Measurements from ENCODE around the gene ZNF432.

ZNF432 gene

DNA sequence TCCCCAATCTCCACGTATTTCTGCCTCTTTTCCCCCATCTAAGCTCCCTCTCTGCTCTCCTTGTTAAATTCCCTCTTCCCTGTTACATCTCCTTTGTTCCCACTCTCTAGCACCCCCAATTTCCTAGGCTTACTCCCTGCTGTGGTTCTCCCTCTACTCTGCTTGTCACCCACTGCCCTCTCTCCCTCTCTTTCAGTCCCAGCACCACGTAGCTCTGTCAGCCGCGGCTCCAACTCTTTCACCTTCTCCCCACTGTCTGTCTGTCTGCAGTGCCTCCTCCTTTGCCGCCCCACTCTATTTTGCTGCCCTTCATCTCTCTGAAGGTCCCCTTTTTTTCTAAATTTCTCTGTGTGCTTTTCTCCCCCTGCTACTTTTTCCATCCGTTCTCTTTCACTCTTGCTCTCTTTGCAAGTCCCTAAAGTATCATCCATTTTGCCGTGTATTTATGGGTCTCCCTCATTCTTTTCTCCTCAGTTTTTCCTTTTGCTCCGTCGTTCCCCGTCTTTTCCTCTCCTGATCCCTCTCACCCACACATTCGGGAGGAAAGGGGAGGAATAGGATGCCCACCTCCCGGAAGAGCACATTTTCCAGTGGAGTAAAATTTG, 46.0 kb upstream of the ZNF432 start:
- peak overlapping the region; percentile 84 for H3K27ac ChIP-seq (ENCODE audit: low read length)
- ATAC-seq (ENCODE audit: insufficient read depth, low read depth) (peak; percentile 45; the same call in 2 of the 3 replicates), DNase-seq (peak; percentile 21)
- peaks cover 11% of the 10 kb centered on the region for H3K4me1 ChIP-seq (ENCODE audit: insufficient read depth, low read length)
- no peak for TF ChIP-seq EZH2 (IDR thresholded peaks at IDR 0.05; ENCODE audit: borderline replicate concordance, low read depth, low read length, severe bottlenecking)
- H2AFZ ChIP-seq (ENCODE audit: low read depth, low read length) = 0 out of 2 replicates have a peak overlapping the region, but pooled peaks have one; percentile 62
- H3K9me3 ChIP-seq (ENCODE audit: insufficient read depth, low read length, severe bottlenecking) = peaks cover 44% of the 10 kb centered on the region
- H3K27me3 ChIP-seq (ENCODE audit: insufficient read depth, low read length, poor library complexity) = no peaks in the 10 kb centered on the region
- peaks cover 33% of the 10 kb centered on the region for H3K36me3 ChIP-seq (ENCODE audit: insufficient read depth, low read length)
- peaks cover 49% of the 10 kb centered on the region for H3K79me2 ChIP-seq (ENCODE audit: insufficient read depth, low read length)
- H4K20me1 ChIP-seq (ENCODE audit: insufficient read depth, low read length) = no peaks in the 10 kb centered on the region
- H3K4me2 ChIP-seq (ENCODE audit: insufficient read depth, low read length) = peak overlapping the region; percentile 62
- peak overlapping the region; percentile 67 for H3K9ac ChIP-seq (ENCODE audit: low read depth, low read length)
- peak overlapping the region; percentile 65 to 71; a peak in 3 of 4 replicates for H3K4me3 ChIP-seq (ENCODE audit: low read depth in 1 of 2, low read length in 2 of 2)

DNA sequence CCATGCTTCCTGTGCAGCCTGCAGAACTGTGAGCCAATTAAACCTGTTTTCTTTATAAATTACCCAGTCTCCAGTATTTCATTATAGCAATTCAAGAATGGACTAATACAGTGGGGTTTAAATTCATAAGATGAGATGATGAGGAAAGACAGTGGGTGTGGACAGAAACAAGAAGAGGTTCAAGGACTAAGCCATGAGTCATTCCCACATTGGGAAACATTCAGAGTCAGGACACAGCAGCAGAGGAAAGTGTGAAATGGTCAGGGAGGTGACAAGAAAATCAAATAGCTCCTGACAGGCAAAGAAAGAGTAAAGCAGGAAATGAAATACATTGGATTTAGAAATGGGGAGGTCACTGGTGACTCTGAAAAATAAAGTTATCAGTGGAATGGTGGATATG, 37.8 kb upstream of the ZNF432 start:
- Histone ChIP-seq H3K9me3 (ENCODE audit: insufficient read depth, low read length, severe bottlenecking) (peaks cover 34% of the 10 kb centered on the region), H3K36me3 (ENCODE audit: insufficient read depth, low read length) (peaks cover 93% of the 10 kb centered on the region), H4K20me1 (ENCODE audit: insufficient read depth, low read length) (no peaks in the 10 kb centered on the region), H3K4me3 (ENCODE audit: low read depth in 1 of 2, low read length in 2 of 2) (no peak overlapping the region), H3K79me2 (ENCODE audit: insufficient read depth, low read length) (peaks cover 21% of the 10 kb centered on the region), H3K27ac (ENCODE audit: low read length) (no peak overlapping the region), H3K4me2 (ENCODE audit: insufficient read depth, low read length) (no peak overlapping the region), H3K9ac (ENCODE audit: low read depth, low read length) (no peak overlapping the region), H2AFZ (ENCODE audit: low read depth, low read length) (no peak overlapping the region), H3K27me3 (ENCODE audit: insufficient read depth, low read length, poor library complexity) (no peaks in the 10 kb centered on the region), H3K4me1 (ENCODE audit: insufficient read depth, low read length) (no peaks in the 10 kb centered on the region)
- TF ChIP-seq EZH2 (IDR thresholded peaks at IDR 0.05; ENCODE audit: borderline replicate concordance, low read depth, low read length, severe bottlenecking) = no peak
- TF ChIP-seq, protein P1, sequence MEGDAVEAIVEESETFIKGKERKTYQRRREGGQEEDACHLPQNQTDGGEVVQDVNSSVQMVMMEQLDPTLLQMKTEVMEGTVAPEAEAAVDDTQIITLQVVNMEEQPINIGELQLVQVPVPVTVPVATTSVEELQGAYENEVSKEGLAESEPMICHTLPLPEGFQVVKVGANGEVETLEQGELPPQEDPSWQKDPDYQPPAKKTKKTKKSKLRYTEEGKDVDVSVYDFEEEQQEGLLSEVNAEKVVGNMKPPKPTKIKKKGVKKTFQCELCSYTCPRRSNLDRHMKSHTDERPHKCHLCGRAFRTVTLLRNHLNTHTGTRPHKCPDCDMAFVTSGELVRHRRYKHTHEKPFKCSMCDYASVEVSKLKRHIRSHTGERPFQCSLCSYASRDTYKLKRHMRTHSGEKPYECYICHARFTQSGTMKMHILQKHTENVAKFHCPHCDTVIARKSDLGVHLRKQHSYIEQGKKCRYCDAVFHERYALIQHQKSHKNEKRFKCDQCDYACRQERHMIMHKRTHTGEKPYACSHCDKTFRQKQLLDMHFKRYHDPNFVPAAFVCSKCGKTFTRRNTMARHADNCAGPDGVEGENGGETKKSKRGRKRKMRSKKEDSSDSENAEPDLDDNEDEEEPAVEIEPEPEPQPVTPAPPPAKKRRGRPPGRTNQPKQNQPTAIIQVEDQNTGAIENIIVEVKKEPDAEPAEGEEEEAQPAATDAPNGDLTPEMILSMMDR (IDR thresholded peaks at IDR 0.05; ENCODE audit: borderline replicate concordance, extremely low read depth, low read length, poor library complexity, severe bottlenecking) = no peak
- DNase-seq = no peak
- no peak for ATAC-seq (ENCODE audit: insufficient read depth, low read depth)

DNA sequence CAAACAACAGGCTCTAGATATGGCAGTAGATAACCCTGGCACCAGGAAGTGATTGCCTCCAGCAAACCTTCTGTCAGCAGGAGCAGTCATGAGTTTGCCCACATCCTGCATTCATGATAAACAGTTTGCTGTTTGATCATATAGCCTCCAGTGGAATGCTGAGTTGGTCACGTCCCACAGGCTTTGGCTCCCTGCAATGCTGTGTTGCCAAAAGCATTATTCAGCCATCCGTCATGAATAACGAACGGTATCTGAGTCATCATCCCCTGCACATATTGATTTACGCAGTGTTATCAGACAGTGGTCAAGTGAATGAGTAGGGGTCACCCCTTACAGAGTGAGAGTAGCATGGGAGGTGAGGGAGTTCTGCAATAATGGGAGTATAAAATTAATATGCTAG, 21.9 kb upstream of the ZNF432 start:
- no peak overlapping the region for H3K4me3 ChIP-seq (ENCODE audit: low read depth in 1 of 2, low read length in 2 of 2)
- H3K27me3 ChIP-seq (ENCODE audit: insufficient read depth, low read length, poor library complexity) = no peaks in the 10 kb centered on the region
- no peaks in the 10 kb centered on the region for H3K79me2 ChIP-seq (ENCODE audit: insufficient read depth, low read length)
- H3K27ac ChIP-seq (ENCODE audit: low read length) = no peak overlapping the region
- 0 out of 2 replicates have a peak, but pooled peaks cover 4% of the 10 kb centered on the region for H3K4me1 ChIP-seq (ENCODE audit: insufficient read depth, low read length)
- TF ChIP-seq, protein P1 (IDR thresholded peaks at IDR 0.05; ENCODE audit: borderline replicate concordance, extremely low read depth, low read length, poor library complexity, severe bottlenecking) = no peak
- peaks cover 88% of the 10 kb centered on the region for H3K36me3 ChIP-seq (ENCODE audit: insufficient read depth, low read length)
- H4K20me1 ChIP-seq (ENCODE audit: insufficient read depth, low read length) = no peaks in the 10 kb centered on the region
- no peak overlapping the region for H3K9ac ChIP-seq (ENCODE audit: low read depth, low read length)
- H2AFZ ChIP-seq (ENCODE audit: low read depth, low read length) = no peak overlapping the region
- ATAC-seq (ENCODE audit: insufficient read depth, low read depth) = no peak
- H3K4me2 ChIP-seq (ENCODE audit: insufficient read depth, low read length) = no peak overlapping the region
- peaks cover 56% of the 10 kb centered on the region for H3K9me3 ChIP-seq (ENCODE audit: insufficient read depth, low read length, severe bottlenecking)
- peak; percentile 16 for DNase-seq

DNA sequence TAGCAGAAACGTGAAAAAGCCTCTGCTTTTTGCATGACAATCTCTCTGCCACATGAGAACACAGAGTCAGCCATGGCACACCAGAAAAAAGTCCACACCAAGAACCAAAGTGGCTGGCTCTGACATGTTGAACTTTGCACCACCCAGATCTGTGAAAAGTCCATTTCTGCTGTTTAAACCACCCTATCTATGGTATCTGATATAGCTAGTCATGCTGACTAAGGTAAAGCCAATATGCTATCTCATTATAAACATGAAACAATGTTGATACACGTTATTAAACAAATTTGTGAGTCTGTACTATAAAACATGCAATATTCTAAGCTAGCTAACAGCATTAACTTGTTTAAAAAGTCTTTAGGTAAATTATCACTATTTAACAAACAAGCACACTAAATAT, 21.0 kb upstream of the ZNF432 start:
- Histone ChIP-seq H3K9ac (ENCODE audit: low read depth, low read length) (no peak overlapping the region), H4K20me1 (ENCODE audit: insufficient read depth, low read length) (no peaks in the 10 kb centered on the region), H3K4me3 (ENCODE audit: low read depth in 1 of 2, low read length in 2 of 2) (no peak overlapping the region), H3K4me2 (ENCODE audit: insufficient read depth, low read length) (no peak overlapping the region), H2AFZ (ENCODE audit: low read depth, low read length) (no peak overlapping the region), H3K4me1 (ENCODE audit: insufficient read depth, low read length) (0 out of 2 replicates have a peak, but pooled peaks cover 4% of the 10 kb centered on the region), H3K27ac (ENCODE audit: low read length) (no peak overlapping the region), H3K79me2 (ENCODE audit: insufficient read depth, low read length) (no peaks in the 10 kb centered on the region), H3K27me3 (ENCODE audit: insufficient read depth, low read length, poor library complexity) (no peaks in the 10 kb centered on the region), H3K36me3 (ENCODE audit: insufficient read depth, low read length) (peaks cover 87% of the 10 kb centered on the region), H3K9me3 (ENCODE audit: insufficient read depth, low read length, severe bottlenecking) (peaks cover 63% of the 10 kb centered on the region)
- DNase-seq (no peak), ATAC-seq (ENCODE audit: insufficient read depth, low read depth) (no peak)
- no peak for TF ChIP-seq EZH2 (IDR thresholded peaks at IDR 0.05; ENCODE audit: borderline replicate concordance, low read depth, low read length, severe bottlenecking)
